ENCODE measurements around the gene STARD7.
A peak's percentile ranks its signal among the peaks of the same experiment; 100 is the strongest.

The STARD7 gene

GRCh38 chr2:96252526-96252925 is 43.9 kb upstream of the STARD7 start (continued):
- TF ChIP-seq TCF4 (CRISPR knock-in tag; IDR thresholded peaks at IDR 0.05; ENCODE audit: borderline replicate concordance) (no peak), RARB (CRISPR knock-in tag; IDR thresholded peaks at IDR 0.05) (no peak), TSHZ2 (CRISPR knock-in tag; IDR thresholded peaks at IDR 0.05) (no peak), ZNF70 (CRISPR knock-in tag; IDR thresholded peaks at IDR 0.05) (no peak), GLIS3 (CRISPR knock-in tag; IDR thresholded peaks at IDR 0.05) (no peak)

- TF ChIP-seq ZFP3 (CRISPR knock-in tag; IDR thresholded peaks at IDR 0.05): no peak
- ATAC-seq: peak; percentile 93
Observed at GRCh38 chr2:96251721-96252292, 43.2 kb upstream of the STARD7 start.

GRCh38 chr2:96250188-96250587 is 41.6 kb upstream of the STARD7 start:
- ATAC-seq: no peak
- no peak for TF ChIP-seq ZNF70 (CRISPR knock-in tag; IDR thresholded peaks at IDR 0.05)
- TF ChIP-seq TSHZ2 (CRISPR knock-in tag; IDR thresholded peaks at IDR 0.05): no peak
- no peak for TF ChIP-seq GLIS3 (CRISPR knock-in tag; IDR thresholded peaks at IDR 0.05)
- no peak for TF ChIP-seq OSR1 (CRISPR knock-in tag; IDR thresholded peaks at IDR 0.05)
- TF ChIP-seq PATZ1 (CRISPR knock-in tag; IDR thresholded peaks at IDR 0.05; ENCODE audit: borderline replicate concordance): no peak
- TF ChIP-seq CREB5 (CRISPR knock-in tag; IDR thresholded peaks at IDR 0.05; ENCODE audit: low read depth): no peak
- TF ChIP-seq ESRRG (CRISPR knock-in tag; IDR thresholded peaks at IDR 0.05): no peak
- no peak for TF ChIP-seq TCF4 (CRISPR knock-in tag; IDR thresholded peaks at IDR 0.05; ENCODE audit: borderline replicate concordance)
- TF ChIP-seq ISL1 (CRISPR knock-in tag; IDR thresholded peaks at IDR 0.05): no peak
- no peak for TF ChIP-seq ZC3H10 (CRISPR knock-in tag; IDR thresholded peaks at IDR 0.05)
- TF ChIP-seq PPARA (CRISPR knock-in tag; IDR thresholded peaks at IDR 0.05; ENCODE audit: borderline replicate concordance): no peak
- no peak for TF ChIP-seq RARB (CRISPR knock-in tag; IDR thresholded peaks at IDR 0.05)
- no peak for TF ChIP-seq ZNF8 (CRISPR knock-in tag; IDR thresholded peaks at IDR 0.05)
- no peak for TF ChIP-seq ZNF565 (CRISPR knock-in tag; conservative IDR thresholded peaks at IDR 0.05; ENCODE audit: low read depth)
- no peak for TF ChIP-seq CSDC2 (CRISPR knock-in tag; IDR thresholded peaks at IDR 0.05)

GRCh38 chr2:96249654-96250053 is 41.0 kb upstream of the STARD7 start:
- TF ChIP-seq TCF4 (CRISPR knock-in tag; IDR thresholded peaks at IDR 0.05; ENCODE audit: borderline replicate concordance) (peak; percentile 59; the same call in 1 of the 2 replicates), POU6F1 (CRISPR knock-in tag; IDR thresholded peaks at IDR 0.05; ENCODE audit: borderline replicate concordance, low read depth) (no peak)
- ATAC-seq: peak; percentile 72
